Measurements from ENCODE around the gene CRELD1. TPM values are rescaled to one million over a fixed set of nuclear protein-coding genes. Genes with fewer than 3 reads are reported as not detected.
A peak's percentile ranks its signal among the peaks of the same experiment; 100 is the strongest.

The CRELD1 gene
- total and polyA plus RNA-seq, 2 of the 13 experiments (the other 11 are each of a cell fraction or from before 2014, with no cell fraction given) = 27.1 to 61.9 TPM

DNA sequence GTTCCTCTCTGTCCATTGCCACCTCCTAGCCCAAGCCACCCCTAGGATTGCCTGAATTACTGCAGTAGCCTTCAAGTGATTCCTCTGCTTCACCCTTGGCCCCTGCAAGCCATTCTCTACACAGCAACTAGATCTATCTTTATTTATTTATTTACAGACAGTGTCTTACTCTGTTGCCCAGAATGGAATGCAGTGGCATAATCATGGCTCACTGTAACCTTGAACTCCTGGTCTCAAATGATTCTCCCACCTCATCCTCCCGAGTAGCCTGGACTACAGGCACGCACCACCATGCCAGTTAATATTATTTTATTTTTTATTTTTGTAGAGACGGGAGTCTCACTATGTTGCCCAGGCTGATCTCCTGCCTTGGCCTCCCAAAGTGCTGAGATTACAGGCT lies 45.1 kb upstream of the CRELD1 start (continued):
- TF ChIP-seq HCFC1 (IDR thresholded peaks at IDR 0.05; ENCODE audit: low read depth, low read length) (no peak), HNF4G (IDR thresholded peaks at IDR 0.05; ENCODE audit: borderline replicate concordance, low read depth, low read length) (peak; percentile 18; the same call in 1 of the 2 replicates), HNF4G (CRISPR knock-in tag; IDR thresholded peaks at IDR 0.05; ENCODE audit: borderline replicate concordance, low read depth) (no peak), RNF2 (conservative IDR thresholded peaks at IDR 0.05; ENCODE audit: low read depth) (no peak), NCOA2 (CRISPR knock-in tag; IDR thresholded peaks at IDR 0.05) (0 out of 2 replicates have a peak, but pooled peaks have one; percentile 28), ZNF12 (CRISPR knock-in tag; IDR thresholded peaks at IDR 0.05) (no peak), ZMYM4 (CRISPR knock-in tag; IDR thresholded peaks at IDR 0.05) (no peak)
- TF ChIP-seq, protein P1, sequence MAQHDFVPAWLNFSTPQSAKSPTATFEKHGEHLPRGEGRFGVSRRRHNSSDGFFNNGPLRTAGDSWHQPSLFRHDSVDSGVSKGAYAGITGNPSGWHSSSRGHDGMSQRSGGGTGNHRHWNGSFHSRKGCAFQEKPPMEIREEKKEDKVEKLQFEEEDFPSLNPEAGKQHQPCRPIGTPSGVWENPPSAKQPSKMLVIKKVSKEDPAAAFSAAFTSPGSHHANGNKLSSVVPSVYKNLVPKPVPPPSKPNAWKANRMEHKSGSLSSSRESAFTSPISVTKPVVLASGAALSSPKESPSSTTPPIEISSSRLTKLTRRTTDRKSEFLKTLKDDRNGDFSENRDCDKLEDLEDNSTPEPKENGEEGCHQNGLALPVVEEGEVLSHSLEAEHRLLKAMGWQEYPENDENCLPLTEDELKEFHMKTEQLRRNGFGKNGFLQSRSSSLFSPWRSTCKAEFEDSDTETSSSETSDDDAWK (CRISPR knock-in tag; IDR thresholded peaks at IDR 0.05) = no peak
- TF ChIP-seq, protein P2, sequence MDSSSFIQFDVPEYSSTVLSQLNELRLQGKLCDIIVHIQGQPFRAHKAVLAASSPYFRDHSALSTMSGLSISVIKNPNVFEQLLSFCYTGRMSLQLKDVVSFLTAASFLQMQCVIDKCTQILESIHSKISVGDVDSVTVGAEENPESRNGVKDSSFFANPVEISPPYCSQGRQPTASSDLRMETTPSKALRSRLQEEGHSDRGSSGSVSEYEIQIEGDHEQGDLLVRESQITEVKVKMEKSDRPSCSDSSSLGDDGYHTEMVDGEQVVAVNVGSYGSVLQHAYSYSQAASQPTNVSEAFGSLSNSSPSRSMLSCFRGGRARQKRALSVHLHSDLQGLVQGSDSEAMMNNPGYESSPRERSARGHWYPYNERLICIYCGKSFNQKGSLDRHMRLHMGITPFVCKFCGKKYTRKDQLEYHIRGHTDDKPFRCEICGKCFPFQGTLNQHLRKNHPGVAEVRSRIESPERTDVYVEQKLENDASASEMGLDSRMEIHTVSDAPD (CRISPR knock-in tag; IDR thresholded peaks at IDR 0.05) = no peak
- TF ChIP-seq, protein P3, sequence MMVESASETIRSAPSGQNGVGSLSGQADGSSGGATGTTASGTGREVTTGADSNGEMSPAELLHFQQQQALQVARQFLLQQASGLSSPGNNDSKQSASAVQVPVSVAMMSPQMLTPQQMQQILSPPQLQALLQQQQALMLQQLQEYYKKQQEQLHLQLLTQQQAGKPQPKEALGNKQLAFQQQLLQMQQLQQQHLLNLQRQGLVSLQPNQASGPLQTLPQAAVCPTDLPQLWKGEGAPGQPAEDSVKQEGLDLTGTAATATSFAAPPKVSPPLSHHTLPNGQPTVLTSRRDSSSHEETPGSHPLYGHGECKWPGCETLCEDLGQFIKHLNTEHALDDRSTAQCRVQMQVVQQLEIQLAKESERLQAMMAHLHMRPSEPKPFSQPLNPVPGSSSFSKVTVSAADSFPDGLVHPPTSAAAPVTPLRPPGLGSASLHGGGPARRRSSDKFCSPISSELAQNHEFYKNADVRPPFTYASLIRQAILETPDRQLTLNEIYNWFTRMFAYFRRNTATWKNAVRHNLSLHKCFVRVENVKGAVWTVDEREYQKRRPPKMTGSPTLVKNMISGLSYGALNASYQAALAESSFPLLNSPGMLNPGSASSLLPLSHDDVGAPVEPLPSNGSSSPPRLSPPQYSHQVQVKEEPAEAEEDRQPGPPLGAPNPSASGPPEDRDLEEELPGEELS (CRISPR knock-in tag; IDR thresholded peaks at IDR 0.05) = 0 out of 2 replicates have a peak, but pooled peaks have one; percentile 43
- TF ChIP-seq, protein P4, sequence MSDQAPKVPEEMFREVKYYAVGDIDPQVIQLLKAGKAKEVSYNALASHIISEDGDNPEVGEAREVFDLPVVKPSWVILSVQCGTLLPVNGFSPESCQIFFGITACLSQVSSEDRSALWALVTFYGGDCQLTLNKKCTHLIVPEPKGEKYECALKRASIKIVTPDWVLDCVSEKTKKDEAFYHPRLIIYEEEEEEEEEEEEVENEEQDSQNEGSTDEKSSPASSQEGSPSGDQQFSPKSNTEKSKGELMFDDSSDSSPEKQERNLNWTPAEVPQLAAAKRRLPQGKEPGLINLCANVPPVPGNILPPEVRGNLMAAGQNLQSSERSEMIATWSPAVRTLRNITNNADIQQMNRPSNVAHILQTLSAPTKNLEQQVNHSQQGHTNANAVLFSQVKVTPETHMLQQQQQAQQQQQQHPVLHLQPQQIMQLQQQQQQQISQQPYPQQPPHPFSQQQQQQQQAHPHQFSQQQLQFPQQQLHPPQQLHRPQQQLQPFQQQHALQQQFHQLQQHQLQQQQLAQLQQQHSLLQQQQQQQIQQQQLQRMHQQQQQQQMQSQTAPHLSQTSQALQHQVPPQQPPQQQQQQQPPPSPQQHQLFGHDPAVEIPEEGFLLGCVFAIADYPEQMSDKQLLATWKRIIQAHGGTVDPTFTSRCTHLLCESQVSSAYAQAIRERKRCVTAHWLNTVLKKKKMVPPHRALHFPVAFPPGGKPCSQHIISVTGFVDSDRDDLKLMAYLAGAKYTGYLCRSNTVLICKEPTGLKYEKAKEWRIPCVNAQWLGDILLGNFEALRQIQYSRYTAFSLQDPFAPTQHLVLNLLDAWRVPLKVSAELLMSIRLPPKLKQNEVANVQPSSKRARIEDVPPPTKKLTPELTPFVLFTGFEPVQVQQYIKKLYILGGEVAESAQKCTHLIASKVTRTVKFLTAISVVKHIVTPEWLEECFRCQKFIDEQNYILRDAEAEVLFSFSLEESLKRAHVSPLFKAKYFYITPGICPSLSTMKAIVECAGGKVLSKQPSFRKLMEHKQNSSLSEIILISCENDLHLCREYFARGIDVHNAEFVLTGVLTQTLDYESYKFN (CRISPR knock-in tag; conservative IDR thresholded peaks at IDR 0.05) = peak; percentile 49
